GM19463 (cell line): ENCODE measurements around the gene PDCD2L.
"Not testable (repeated sequence)": the region's sequence is repeated elsewhere in the genome, so short reads cannot be mapped to it uniquely, and the experiment has no call there.

Source experiments
- ATAC-seq: cut with Tn5 transposase; IDR thresholded peaks from one replicate; pipeline ENCODE4 v1.9.1; 2021; ENCODE audit warnings: mild to moderate bottlenecking, moderate library complexity; ENCODE audit not compliant: unreplicated experiment

Gene PDCD2L

GRCh38 chr19:34461375-34462100, 57.3 kb downstream of the PDCD2L start:
- no peak for ATAC-seq

- not testable (repeated sequence) for ATAC-seq
Measured at GRCh38 chr19:34464785-34465184, 60.6 kb downstream of the PDCD2L start.

DNA sequence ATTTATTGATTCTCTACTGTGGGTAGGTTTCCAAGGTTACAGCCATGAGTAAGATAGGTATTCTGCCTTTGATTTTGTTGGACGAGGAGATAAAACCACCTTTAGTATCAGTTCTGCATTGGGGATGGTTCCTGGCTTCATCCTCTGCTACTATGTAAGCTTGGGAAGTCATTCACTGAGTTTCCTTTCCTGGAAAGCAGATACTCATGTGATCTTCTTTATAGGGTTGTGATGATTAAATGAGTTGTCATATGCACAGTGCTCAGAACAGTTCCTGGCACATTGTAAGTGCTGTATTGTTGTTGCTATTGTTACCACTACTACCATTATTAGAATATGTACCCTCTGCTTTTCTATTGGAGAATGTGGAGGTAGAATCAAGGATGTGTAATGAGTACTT, 64.2 kb downstream of the PDCD2L start:
- no peak for ATAC-seq

DNA sequence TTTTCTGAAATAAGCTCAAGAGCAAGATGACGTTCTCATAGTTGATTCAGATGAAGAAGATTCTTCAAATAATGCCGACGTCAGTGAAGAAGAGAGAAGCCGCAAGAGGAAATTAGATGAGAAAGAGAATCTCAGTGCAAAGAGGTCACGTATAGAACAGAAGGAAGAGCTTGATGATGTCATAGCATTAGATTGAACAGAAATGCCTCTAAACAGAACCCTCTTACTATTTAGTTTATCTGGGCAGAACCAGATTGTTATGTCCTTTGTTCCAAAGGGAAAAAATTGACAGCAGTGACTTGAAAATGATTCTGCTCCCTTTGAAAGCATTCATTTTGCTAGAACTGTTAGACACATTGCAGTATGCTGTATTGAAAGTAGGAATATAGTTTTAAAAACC, 64.8 kb downstream of the PDCD2L start:
- not testable (repeated sequence) for ATAC-seq

GRCh38 chr19:34471906-34472700, 67.9 kb downstream of the PDCD2L start:
- no peak for ATAC-seq

- ATAC-seq = no peak
Measured at GRCh38 chr19:34474233-34474989, 70.2 kb downstream of the PDCD2L start.

DNA sequence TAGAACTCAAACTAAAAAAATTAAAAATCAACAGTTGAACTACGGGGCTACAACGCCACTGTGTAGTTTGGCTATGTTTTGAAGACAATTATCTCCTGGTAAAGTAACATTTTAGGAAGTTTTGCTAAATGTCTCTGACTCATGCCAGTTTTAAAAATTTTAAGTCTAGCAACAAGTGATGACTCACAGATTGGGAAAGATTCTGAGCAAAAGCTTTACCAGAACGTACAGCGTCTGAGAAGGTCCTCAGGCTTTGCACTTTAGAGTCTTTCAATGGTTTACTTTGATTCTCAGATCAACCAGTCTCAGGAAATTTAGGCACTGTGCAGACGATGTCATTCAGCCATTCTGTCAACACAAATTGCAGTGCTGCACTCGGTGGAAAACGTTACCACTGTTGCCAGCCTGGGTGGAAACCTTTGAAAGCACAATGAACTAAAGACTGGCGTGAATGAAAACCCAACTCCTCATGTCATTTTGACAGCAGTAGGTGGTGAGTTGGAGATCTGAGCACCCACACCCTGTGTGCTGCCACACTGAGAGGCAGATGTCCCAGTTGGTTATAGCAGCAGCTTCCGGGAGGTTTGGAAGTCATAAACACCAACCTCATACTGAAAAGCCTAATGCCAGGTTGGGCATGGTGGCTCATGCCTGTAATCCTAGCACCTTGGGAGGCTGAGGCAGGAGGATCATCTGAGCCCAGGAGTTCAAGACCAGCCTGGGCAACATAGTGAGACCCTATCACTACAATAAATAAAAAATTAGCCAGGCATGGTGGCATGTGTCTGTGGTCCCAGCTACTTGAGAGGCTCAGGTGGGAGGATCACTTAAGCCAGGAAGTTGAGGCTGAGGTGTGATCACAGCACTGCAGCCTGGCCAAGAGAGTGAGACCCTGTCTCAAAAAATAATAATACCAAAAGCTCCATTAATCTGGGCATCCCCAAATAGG, 71.1 kb downstream of the PDCD2L start:
- ATAC-seq = no peak
